ENCODE data around the gene STARD8.

- TF ChIP-seq CTCF (IDR thresholded peaks at IDR 0.05 in 8 of 11, conservative IDR thresholded peaks at IDR 0.05 in 3 of 11): no peak
- TF ChIP-seq POLR2A (IDR thresholded peaks at IDR 0.05): no peak
- no peak for TF ChIP-seq POLR2AphosphoS5 (IDR thresholded peaks at IDR 0.05)
These were observed 19.5 kb upstream of the STARD8 start for GRCh38 chrX:68627986-68628385.
